ENCODE results near the gene TNRC6B.

DNA sequence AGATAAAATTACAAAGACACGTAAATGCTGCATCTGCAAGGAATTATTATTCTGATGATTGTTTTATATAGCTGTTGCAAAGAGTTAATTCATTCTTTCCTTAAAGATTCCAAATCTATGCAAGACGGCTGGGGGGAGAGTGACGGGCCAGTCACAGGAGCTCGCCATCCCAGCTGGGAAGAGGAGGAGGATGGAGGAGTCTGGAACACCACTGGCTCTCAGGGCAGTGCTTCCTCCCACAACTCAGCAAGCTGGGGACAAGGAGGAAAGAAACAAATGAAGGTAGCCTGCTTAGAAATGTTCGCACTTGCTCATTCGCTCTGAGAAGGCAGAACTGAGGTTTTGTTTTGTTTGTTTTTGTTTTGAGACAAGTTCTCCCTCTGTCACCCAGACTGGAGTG is 95.6 kb downstream of the TNRC6B start:
- TF ChIP-seq, protein P1, sequence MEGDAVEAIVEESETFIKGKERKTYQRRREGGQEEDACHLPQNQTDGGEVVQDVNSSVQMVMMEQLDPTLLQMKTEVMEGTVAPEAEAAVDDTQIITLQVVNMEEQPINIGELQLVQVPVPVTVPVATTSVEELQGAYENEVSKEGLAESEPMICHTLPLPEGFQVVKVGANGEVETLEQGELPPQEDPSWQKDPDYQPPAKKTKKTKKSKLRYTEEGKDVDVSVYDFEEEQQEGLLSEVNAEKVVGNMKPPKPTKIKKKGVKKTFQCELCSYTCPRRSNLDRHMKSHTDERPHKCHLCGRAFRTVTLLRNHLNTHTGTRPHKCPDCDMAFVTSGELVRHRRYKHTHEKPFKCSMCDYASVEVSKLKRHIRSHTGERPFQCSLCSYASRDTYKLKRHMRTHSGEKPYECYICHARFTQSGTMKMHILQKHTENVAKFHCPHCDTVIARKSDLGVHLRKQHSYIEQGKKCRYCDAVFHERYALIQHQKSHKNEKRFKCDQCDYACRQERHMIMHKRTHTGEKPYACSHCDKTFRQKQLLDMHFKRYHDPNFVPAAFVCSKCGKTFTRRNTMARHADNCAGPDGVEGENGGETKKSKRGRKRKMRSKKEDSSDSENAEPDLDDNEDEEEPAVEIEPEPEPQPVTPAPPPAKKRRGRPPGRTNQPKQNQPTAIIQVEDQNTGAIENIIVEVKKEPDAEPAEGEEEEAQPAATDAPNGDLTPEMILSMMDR (conservative IDR thresholded peaks at IDR 0.05 in 1 of 2, IDR thresholded peaks at IDR 0.05 in 1 of 2; ENCODE audit: extremely low read depth in 1 of 2, insufficient read depth in 1 of 2, low read depth in 1 of 2, low read length in 2 of 2): no peak
- no peak for TF ChIP-seq EZH2 (IDR thresholded peaks at IDR 0.05; ENCODE audit: borderline replicate concordance, low read length)

Measured in mammary epithelial cell (primary cell).